B cell (primary cell): ENCODE data around the gene LDHAL6A.

Experiments
- EZH2 ChIP-seq: IDR thresholded peaks from 2 replicates; pipeline ENCODE4 v1.6.1; 2012; ENCODE audit warnings: borderline replicate concordance, low read depth, mild to moderate bottlenecking, moderate library complexity, low read length; ENCODE audit not compliant: insufficient read depth, poor library complexity, severe bottlenecking
- TF ChIP-seq, protein P1 (sequence below): fragments of 200-600 bp; IDR thresholded peaks from one replicate; pipeline ENCODE4 v1.8.0; 2022; ENCODE audit warnings: antibody characterized with exemption, mild to moderate bottlenecking

DNA sequence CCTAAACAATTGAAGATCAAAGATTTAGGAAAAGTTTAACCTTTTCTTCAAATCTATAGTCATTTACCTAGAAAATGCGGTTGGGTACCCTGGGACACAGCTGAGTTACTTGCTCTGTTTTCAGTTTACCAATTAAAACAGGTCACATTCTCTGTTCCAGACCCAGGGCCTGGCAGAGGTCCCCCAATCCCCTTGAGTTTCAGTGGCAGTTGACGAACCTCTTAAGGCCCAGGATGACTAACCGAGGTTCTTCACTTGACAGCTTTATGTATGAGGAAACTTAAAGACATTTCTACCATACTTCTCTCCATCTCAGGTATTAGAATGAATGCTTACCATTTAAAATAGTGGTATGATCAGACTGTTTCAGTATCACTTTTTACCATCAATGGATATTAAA, 16.3 kb downstream of the LDHAL6A start:
- TF ChIP-seq, protein P1, sequence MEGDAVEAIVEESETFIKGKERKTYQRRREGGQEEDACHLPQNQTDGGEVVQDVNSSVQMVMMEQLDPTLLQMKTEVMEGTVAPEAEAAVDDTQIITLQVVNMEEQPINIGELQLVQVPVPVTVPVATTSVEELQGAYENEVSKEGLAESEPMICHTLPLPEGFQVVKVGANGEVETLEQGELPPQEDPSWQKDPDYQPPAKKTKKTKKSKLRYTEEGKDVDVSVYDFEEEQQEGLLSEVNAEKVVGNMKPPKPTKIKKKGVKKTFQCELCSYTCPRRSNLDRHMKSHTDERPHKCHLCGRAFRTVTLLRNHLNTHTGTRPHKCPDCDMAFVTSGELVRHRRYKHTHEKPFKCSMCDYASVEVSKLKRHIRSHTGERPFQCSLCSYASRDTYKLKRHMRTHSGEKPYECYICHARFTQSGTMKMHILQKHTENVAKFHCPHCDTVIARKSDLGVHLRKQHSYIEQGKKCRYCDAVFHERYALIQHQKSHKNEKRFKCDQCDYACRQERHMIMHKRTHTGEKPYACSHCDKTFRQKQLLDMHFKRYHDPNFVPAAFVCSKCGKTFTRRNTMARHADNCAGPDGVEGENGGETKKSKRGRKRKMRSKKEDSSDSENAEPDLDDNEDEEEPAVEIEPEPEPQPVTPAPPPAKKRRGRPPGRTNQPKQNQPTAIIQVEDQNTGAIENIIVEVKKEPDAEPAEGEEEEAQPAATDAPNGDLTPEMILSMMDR = no peak
- TF ChIP-seq EZH2 = no peak
